SK-N-SH (cell line): Measurements from ENCODE around the gene ZNF467. TPM values are rescaled to one million over a fixed set of nuclear protein-coding genes. Genes with fewer than 3 reads are reported as not detected.

Experiments
- CTCF ChIA-PET: fragments of 300-600, 350-600 bp; formaldehyde crosslinking; extraction: SDS; loops from one replicate; lab custom pipeline; 2021; lab: Yijun Ruan, JAX
- POLR2A ChIA-PET: fragments of 350-600 bp; sonication (Branson Sonifier 250); formaldehyde crosslinking; extraction: SDS; loops from one replicate; lab custom pipeline; 2020; ENCODE audit warnings: antibody characterized with exemption, inconsistent platforms; lab: Yijun Ruan, JAX
- DNase-seq: peaks from one replicate; pipeline ENCODE4 v3.0.0; 2012
- H2AFZ ChIP-seq: fragments of 200-600 bp; sonication (generic); 2 replicates; pipeline ENCODE4 v1.8.1; 2016; ENCODE audit warnings: antibody characterized with exemption, mild to moderate bottlenecking, low read depth
- H3F3A ChIP-seq: fragments of 200-600 bp; sonication (generic); replicated peaks from 2 replicates; pipeline ENCODE3; 2016; ENCODE audit warnings: antibody characterized with exemption, mild to moderate bottlenecking; ENCODE audit not compliant: insufficient read depth
- H3K27ac ChIP-seq, 2 experiments: fragments of 200-500 bp in 1 of 2; fragments of 200-600 bp in 1 of 2; sonication (Bioruptor generic) in 1 of 2; sonication (generic), shearing (Covaris generic) in 1 of 2; 2 replicates each; pipeline versions ENCODE4 v1.5.1 to v1.6.1; 2014 to 2016; ENCODE audit warnings: low read depth in 2 of 2, inconsistent platforms in 1 of 2, low read length in 1 of 2, mild to moderate bottlenecking in 1 of 2, mixed read lengths in 1 of 2
- H3K27me3 ChIP-seq: fragments of 200-600 bp; sonication (generic), shearing (Covaris generic); 2 replicates; pipeline ENCODE4 v1.6.1; 2016; ENCODE audit warnings: mixed run types; ENCODE audit not compliant: insufficient read depth
- H3K36me3 ChIP-seq, 2 experiments: fragments of 200-500 bp in 1 of 2; fragments of 200-600 bp in 1 of 2; sonication (Bioruptor generic) in 1 of 2; sonication (generic) in 1 of 2; replicated peaks in 1 of 2; 2 replicates each; pipeline versions ENCODE3 to v1.5.1; 2014 to 2016; ENCODE audit warnings: low read length in 1 of 2, mild to moderate bottlenecking in 1 of 2; ENCODE audit not compliant: insufficient read depth in 2 of 2, control insufficient read depth in 1 of 2
- H3K4me1 ChIP-seq, 2 experiments: fragments of 200-500 bp in 1 of 2; fragments of 200-600 bp in 1 of 2; sonication (Bioruptor generic) in 1 of 2; sonication (generic), shearing (Covaris generic) in 1 of 2; 2 replicates each; pipeline versions ENCODE4 v1.5.1 to v1.6.1; 2014 to 2016; ENCODE audit warnings: low read depth in 1 of 2, low read length in 1 of 2, mixed run types in 1 of 2; ENCODE audit not compliant: insufficient read depth in 2 of 2, control insufficient read depth in 1 of 2
- H3K4me2 ChIP-seq: fragments of 200-600 bp; sonication (generic), shearing (Covaris generic); 2 replicates; pipeline ENCODE4 v1.6.1; 2017; ENCODE audit warnings: mixed run types
- H3K4me3 ChIP-seq, 2 experiments: fragments of 200-500 bp in 1 of 2; fragments of 200-600 bp in 1 of 2; sonication (Bioruptor generic) in 1 of 2; sonication (generic), shearing (Covaris generic) in 1 of 2; 2 replicates each; pipeline versions ENCODE4 v1.5.1 to v1.8.1; 2014 to 2016; ENCODE audit warnings: low read depth in 2 of 2, inconsistent platforms in 1 of 2, low read length in 1 of 2, mild to moderate bottlenecking in 1 of 2, mixed read lengths in 1 of 2, moderate library complexity in 1 of 2
- H3K79me2 ChIP-seq: fragments of 200-600 bp; sonication (generic); 2 replicates; pipeline ENCODE4 v1.8.1; 2017; ENCODE audit warnings: mild to moderate bottlenecking; ENCODE audit not compliant: insufficient read depth
- H3K9ac ChIP-seq: fragments of 200-600 bp; sonication (generic); 2 replicates; pipeline ENCODE4 v1.6.1; 2017; ENCODE audit warnings: mixed run types
- H3K9me2 ChIP-seq: fragments of 200-600 bp; sonication (generic); 2 replicates; pipeline ENCODE4 v1.6.1; 2017; ENCODE audit warnings: mixed run types
- H3K9me3 ChIP-seq: fragments of 200-600 bp; sonication (generic); 2 replicates; pipeline ENCODE4 v1.6.1; 2017; ENCODE audit warnings: mixed run types, mild to moderate bottlenecking, moderate library complexity
- H4K20me1 ChIP-seq: fragments of 200-600 bp; sonication (generic); 2 replicates; pipeline ENCODE4 v1.6.1; 2017; ENCODE audit warnings: mild to moderate bottlenecking, mixed run types; ENCODE audit not compliant: insufficient read depth
- CHD2 ChIP-seq: fragments of 150-350 bp; IDR thresholded peaks from 2 replicates; pipeline ENCODE4 v1.6.1; 2018; ENCODE audit warnings: low read length; ENCODE audit not compliant: partially characterized antibody
- EP300 ChIP-seq, 2 experiments: IDR thresholded peaks; 2 replicates each; pipeline versions ENCODE4 v1.4.0 to v1.6.1; 2012; ENCODE audit warnings: borderline replicate concordance in 1 of 2, low read depth in 1 of 2, low read length in 1 of 2
- EZH2phosphoT487 ChIP-seq: fragments of 200-600 bp; sonication (generic); IDR thresholded peaks from 2 replicates; pipeline ENCODE4 v1.6.1; 2017; ENCODE audit warnings: low read depth, mixed run types, mild to moderate bottlenecking, antibody characterized with exemption, moderate library complexity, borderline replicate concordance
- FOSL2 ChIP-seq: IDR thresholded peaks from 2 replicates; pipeline ENCODE4 v1.4.0; 2012; ENCODE audit warnings: low read depth, mild to moderate bottlenecking, moderate library complexity, borderline replicate concordance
- FOXM1 ChIP-seq: IDR thresholded peaks from 2 replicates; pipeline ENCODE4 v1.4.0; 2012; ENCODE audit warnings: low read depth, mild to moderate bottlenecking
- GATA2 ChIP-seq: sonication (generic); formaldehyde crosslinking; IDR thresholded peaks from 2 replicates; pipeline ENCODE4 v1.5.0; 2020; ENCODE audit warnings: mild to moderate bottlenecking, missing genetic modification reagents
- JUND ChIP-seq: IDR thresholded peaks from 2 replicates; pipeline ENCODE4 v1.4.0; 2012
- MEF2A ChIP-seq: IDR thresholded peaks from 2 replicates; pipeline ENCODE4 v1.4.0; 2012; ENCODE audit warnings: low read depth, borderline replicate concordance
- POLR2AphosphoS5 ChIP-seq: IDR thresholded peaks from 2 replicates; pipeline ENCODE4 v1.6.1; 2012; ENCODE audit warnings: low read depth, low read length
- RAD21 ChIP-seq: IDR thresholded peaks from 2 replicates; pipeline ENCODE4 v1.6.1; 2012; ENCODE audit warnings: mild to moderate bottlenecking, low read length
- RCOR1 ChIP-seq: fragments of 150-350 bp; IDR thresholded peaks from 2 replicates; pipeline ENCODE4 v1.6.1; 2017; ENCODE audit warnings: antibody characterized with exemption, low read length
- RXRA ChIP-seq: IDR thresholded peaks from 2 replicates; pipeline ENCODE4 v1.4.0; 2012; ENCODE audit warnings: low read depth, mild to moderate bottlenecking, borderline replicate concordance
- SIN3A ChIP-seq: IDR thresholded peaks from 2 replicates; pipeline ENCODE4 v1.6.1; 2012; ENCODE audit warnings: low read depth, mild to moderate bottlenecking, low read length, moderate library complexity, borderline replicate concordance
- TCF12 ChIP-seq: IDR thresholded peaks from 2 replicates; pipeline ENCODE4 v1.4.0; 2012
- TEAD4 ChIP-seq: IDR thresholded peaks from 2 replicates; pipeline ENCODE4 v1.4.0; 2012; ENCODE audit warnings: mild to moderate bottlenecking, borderline replicate concordance; ENCODE audit not compliant: insufficient read depth
- YY1 ChIP-seq: IDR thresholded peaks from 2 replicates; pipeline ENCODE4 v1.4.0; 2012; ENCODE audit warnings: low read depth, mild to moderate bottlenecking
- WGBS: methylation state at CpG from one replicate; pipeline ENCODE4 v1.1.6; 2017; ENCODE audit warnings: low lambda C conversion rate; 5-methylcytosine and 5-hydroxymethylcytosine counted together
- polyA plus RNA-seq, 3 experiments: library from polyadenylated mRNA; depleted of rRNA; stranded (reverse); fragments of >200 nt; gene quantifications; 2 replicates each; pipeline ENCODE4 v1.2.3, GENCODE V29; 2012
- TF ChIP-seq, protein P1 (sequence below): IDR thresholded peaks from 2 replicates; pipeline ENCODE4 v1.4.0; 2012; ENCODE audit warnings: low read depth, borderline replicate concordance
- TF ChIP-seq, protein P2 (sequence below): fragments of 150-350 bp; IDR thresholded peaks from 2 replicates; pipeline ENCODE4 v1.6.1; 2017; ENCODE audit warnings: antibody characterized with exemption, low read length, low read depth, borderline replicate concordance
- TF ChIP-seq, protein P3 (sequence below): IDR thresholded peaks from 2 replicates; pipeline ENCODE4 v1.4.0; 2012; ENCODE audit warnings: low read depth
- TF ChIP-seq, protein P4 (sequence below): fragments of 200-600 bp; sonication (generic); IDR thresholded peaks from 2 replicates; pipeline ENCODE4 v1.6.1; 2017; ENCODE audit warnings: antibody characterized with exemption, mild to moderate bottlenecking, moderate library complexity

The ZNF467 gene
- polyA plus RNA-seq, 1 of the 3 experiments (the other 2 are of a cell fraction): 4.1 TPM

DNA sequence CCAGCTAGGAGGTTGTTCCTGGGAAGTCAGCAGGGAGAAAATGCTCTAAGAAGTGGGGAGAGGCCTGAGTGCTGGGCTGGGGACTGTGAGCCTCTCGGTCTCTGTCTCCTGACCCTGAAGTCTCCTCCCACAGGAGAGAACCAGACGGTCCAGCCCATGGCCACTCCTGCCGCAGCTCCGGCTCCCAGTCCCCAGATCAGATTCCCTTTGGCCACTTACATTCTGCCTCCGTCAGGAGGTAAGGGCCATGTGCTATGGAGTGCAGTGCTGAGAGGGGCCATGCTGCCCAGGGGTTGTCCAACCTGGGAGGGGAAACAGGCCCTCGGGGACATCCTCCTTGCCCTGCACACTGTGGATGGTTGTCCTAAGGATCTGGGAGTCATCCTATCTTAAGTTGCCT is 21.3 kb upstream of the ZNF467 start:
- Histone ChIP-seq H3K4me1 (peaks cover 0 to 8% of the 10 kb centered on the region in 2 experiments; a peak in 1 of 4 replicates), H3K9me3 (no peaks in the 10 kb centered on the region), H3K36me3 (no peaks in the 10 kb centered on the region), H3K4me3 (no peak overlapping the region), H3F3A (no peaks in the 10 kb centered on the region), H3K9ac (no peak overlapping the region), H3K27me3 (peaks cover 28% of the 10 kb centered on the region), H3K4me2 (no peak overlapping the region), H2AFZ (no peak overlapping the region), H4K20me1 (no peaks in the 10 kb centered on the region), H3K27ac (no peak overlapping the region), H3K9me2 (no peaks in the 10 kb centered on the region), H3K79me2 (no peaks in the 10 kb centered on the region)
- peak; percentile 72 for DNase-seq
- 53% methylated on average over 6 of the region's 6 CpGs for whole genome bisulfite sequencing
- CTCF ChIA-PET: interaction anchor here (0.8 to 16.9 kb wide), 4 partner anchors 10 to 132 kb away, joined by 3 to 189 read pairs (median 6); no protein-coding TSS in a partner anchor
- TF ChIP-seq SIN3A (no peak), TEAD4 (no peak), RXRA (no peak), POLR2AphosphoS5 (no peak), FOSL2 (no peak), GATA2 (no peak), TCF12 (no peak), JUND (no peak), CHD2 (no peak), RAD21 (no peak), EZH2phosphoT487 (no peak), FOXM1 (no peak), YY1 (no peak)
- TF ChIP-seq, protein P1, sequence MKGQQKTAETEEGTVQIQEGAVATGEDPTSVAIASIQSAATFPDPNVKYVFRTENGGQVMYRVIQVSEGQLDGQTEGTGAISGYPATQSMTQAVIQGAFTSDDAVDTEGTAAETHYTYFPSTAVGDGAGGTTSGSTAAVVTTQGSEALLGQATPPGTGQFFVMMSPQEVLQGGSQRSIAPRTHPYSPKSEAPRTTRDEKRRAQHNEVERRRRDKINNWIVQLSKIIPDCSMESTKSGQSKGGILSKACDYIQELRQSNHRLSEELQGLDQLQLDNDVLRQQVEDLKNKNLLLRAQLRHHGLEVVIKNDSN: no peak
- TF ChIP-seq, protein P2, sequence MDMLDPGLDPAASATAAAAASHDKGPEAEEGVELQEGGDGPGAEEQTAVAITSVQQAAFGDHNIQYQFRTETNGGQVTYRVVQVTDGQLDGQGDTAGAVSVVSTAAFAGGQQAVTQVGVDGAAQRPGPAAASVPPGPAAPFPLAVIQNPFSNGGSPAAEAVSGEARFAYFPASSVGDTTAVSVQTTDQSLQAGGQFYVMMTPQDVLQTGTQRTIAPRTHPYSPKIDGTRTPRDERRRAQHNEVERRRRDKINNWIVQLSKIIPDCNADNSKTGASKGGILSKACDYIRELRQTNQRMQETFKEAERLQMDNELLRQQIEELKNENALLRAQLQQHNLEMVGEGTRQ: no peak
- TF ChIP-seq, protein P3, sequence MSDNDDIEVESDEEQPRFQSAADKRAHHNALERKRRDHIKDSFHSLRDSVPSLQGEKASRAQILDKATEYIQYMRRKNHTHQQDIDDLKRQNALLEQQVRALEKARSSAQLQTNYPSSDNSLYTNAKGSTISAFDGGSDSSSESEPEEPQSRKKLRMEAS: no peak
- POLR2A ChIA-PET: no interaction called here

DNA sequence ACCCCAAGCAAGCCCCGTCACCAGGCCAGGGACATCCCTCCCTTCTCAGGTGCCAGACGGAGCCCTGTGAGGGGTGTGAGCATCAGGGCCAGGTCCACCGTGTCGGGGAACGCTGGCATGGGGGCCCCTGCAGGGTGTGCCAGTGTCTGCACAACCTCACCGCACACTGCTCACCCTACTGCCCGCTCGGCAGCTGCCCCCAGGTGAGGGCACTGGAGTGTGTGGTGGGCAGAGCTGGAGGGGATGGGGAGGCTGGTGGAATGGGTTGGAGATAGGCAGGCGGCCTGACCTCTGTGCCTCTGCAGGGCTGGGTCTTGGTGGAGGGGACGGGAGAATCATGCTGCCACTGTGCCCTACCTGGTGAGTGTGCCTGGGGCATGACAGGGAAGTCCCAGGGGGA is 19.9 kb upstream of the ZNF467 start:
- CTCF ChIA-PET: interaction anchor here (0.6 to 16.9 kb wide), 5 partner anchors 9 to 531 kb away, joined by 3 to 189 read pairs (median 4); partner anchors contain the start of genes ZNF467 and ZNF783
- H3K36me3 ChIP-seq: no peaks in the 10 kb centered on the region
- no peaks in the 10 kb centered on the region for H3F3A ChIP-seq
- WGBS: 58% methylated on average over 3 of the region's 10 CpGs
- H3K9ac ChIP-seq: no peak overlapping the region
- H3K9me2 ChIP-seq: no peaks in the 10 kb centered on the region
- H2AFZ ChIP-seq: no peak overlapping the region
- H4K20me1 ChIP-seq: no peaks in the 10 kb centered on the region
- H3K4me1 ChIP-seq: peaks cover 0 to 20% of the 10 kb centered on the region in 2 experiments; a peak in 1 of 4 replicates
- peaks cover 42% of the 10 kb centered on the region for H3K27me3 ChIP-seq
- no peaks in the 10 kb centered on the region for H3K9me3 ChIP-seq
- H3K79me2 ChIP-seq: no peaks in the 10 kb centered on the region
- POLR2A ChIA-PET: interaction anchor here (0.9 kb wide), 1 partner anchor 333 kb away, joined by 3 read pairs; the partner anchor contains the start of gene ZNF777
- no peak overlapping the region for H3K27ac ChIP-seq
- H3K4me2 ChIP-seq: no peak overlapping the region
- TF ChIP-seq JUND (no peak), EP300 (IDR thresholded peaks at IDR 0.05; ENCODE audit: borderline replicate concordance in 1 of 2, low read depth in 1 of 2, low read length in 1 of 2) (no peak), RAD21 (no peak), MEF2A (no peak), RCOR1 (no peak), TCF12 (no peak)
- TF ChIP-seq, protein P2: no peak
- TF ChIP-seq, protein P4, sequence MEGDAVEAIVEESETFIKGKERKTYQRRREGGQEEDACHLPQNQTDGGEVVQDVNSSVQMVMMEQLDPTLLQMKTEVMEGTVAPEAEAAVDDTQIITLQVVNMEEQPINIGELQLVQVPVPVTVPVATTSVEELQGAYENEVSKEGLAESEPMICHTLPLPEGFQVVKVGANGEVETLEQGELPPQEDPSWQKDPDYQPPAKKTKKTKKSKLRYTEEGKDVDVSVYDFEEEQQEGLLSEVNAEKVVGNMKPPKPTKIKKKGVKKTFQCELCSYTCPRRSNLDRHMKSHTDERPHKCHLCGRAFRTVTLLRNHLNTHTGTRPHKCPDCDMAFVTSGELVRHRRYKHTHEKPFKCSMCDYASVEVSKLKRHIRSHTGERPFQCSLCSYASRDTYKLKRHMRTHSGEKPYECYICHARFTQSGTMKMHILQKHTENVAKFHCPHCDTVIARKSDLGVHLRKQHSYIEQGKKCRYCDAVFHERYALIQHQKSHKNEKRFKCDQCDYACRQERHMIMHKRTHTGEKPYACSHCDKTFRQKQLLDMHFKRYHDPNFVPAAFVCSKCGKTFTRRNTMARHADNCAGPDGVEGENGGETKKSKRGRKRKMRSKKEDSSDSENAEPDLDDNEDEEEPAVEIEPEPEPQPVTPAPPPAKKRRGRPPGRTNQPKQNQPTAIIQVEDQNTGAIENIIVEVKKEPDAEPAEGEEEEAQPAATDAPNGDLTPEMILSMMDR: no peak
- TF ChIP-seq, protein P3: no peak
- no peak overlapping the region for H3K4me3 ChIP-seq
- no peak for DNase-seq
